HG02885 (cell line): Measurements from ENCODE around the gene KIF3A.

Experiments
- ATAC-seq: cut with Tn5 transposase; IDR thresholded peaks from one replicate; pipeline ENCODE4 v1.9.1; 2021; ENCODE audit warnings: mild to moderate bottlenecking; ENCODE audit not compliant: unreplicated experiment, poor library complexity

Gene KIF3A

GRCh38 chr5:132680780-132681475 lies 56.4 kb downstream of the KIF3A start:
- no peak for ATAC-seq

GRCh38 chr5:132679717-132680380 lies 57.5 kb downstream of the KIF3A start:
- no peak for ATAC-seq

DNA sequence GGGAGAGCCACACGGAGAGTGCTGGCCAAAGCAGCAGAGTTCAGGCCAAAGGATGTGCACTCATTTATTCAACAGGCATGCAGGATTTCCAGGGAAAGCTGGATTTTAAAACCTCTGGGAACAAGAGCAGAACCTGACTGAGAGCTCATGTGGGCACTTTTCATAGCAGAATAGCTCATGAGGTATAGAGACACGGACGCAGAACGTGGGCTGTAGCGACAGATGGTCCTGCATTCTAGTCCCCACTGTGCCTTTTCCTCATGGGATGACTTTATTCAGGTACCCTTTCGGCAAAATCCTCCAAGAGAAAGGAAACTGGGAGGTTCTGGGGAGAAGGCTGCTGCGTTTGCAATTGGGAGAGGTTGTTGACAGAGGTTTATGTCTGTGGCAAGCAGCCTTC lies 58.2 kb downstream of the KIF3A start:
- ATAC-seq: no peak

DNA sequence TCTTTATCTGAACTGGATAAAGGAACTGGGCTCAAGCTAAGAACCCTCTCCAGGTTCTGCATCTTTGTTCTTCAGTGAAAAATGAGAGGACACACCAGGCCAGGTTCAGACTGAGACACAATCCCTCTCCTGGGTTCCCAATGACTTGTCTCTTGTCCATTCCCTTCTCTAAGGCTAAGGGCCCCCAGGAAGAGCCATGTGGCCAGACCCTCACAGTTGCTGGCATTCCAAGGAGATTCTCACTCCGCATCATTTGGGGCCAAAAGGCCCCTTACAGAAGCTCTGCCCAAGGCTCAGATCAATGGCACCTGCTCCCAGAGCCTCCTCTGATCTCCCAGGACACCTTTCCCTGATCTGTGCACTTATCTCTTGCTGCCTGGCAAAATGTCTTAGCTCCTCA lies 58.6 kb downstream of the KIF3A start:
- ATAC-seq: no peak

- ATAC-seq: no peak
Measured at GRCh38 chr5:132677682-132678400, 59.5 kb downstream of the KIF3A start.

GRCh38 chr5:132677191-132677590 lies 60.2 kb downstream of the KIF3A start:
- no peak for ATAC-seq

DNA sequence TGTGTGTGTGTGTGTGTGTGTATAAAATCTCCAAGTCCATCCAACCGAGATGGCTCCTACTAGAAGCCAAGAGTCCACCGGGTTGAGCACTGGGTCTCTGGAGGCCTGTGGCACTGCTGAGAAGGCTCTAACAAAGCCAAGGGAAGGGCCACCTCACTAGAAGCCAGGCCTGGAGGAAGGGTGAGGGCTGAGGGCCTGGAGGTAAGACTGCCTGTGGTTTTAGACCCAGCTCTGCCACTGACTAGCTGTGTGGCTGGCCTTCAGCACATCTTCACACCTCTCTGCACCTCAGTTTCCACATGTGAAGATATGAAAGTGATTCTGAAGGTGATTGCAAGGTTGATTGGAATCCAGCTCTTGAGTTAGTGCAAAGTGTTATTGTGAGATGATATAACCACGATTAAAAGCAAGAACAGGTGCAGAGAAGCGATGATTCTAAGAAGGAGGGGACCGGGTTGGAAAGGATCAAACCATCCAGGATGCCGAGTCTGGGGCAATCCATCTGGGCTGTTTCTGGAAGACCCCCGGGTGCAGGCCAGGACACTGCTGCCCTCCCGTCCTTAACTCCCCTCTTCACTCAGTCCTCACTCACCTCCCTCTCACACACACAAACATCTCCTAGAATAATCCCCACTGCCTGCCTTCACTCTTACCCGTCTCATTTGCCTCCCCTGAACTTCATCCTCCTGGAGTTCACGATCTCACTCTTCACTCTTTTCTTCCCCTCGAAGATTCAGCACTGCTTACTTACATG lies 61.2 kb downstream of the KIF3A start:
- no peak for ATAC-seq

DNA sequence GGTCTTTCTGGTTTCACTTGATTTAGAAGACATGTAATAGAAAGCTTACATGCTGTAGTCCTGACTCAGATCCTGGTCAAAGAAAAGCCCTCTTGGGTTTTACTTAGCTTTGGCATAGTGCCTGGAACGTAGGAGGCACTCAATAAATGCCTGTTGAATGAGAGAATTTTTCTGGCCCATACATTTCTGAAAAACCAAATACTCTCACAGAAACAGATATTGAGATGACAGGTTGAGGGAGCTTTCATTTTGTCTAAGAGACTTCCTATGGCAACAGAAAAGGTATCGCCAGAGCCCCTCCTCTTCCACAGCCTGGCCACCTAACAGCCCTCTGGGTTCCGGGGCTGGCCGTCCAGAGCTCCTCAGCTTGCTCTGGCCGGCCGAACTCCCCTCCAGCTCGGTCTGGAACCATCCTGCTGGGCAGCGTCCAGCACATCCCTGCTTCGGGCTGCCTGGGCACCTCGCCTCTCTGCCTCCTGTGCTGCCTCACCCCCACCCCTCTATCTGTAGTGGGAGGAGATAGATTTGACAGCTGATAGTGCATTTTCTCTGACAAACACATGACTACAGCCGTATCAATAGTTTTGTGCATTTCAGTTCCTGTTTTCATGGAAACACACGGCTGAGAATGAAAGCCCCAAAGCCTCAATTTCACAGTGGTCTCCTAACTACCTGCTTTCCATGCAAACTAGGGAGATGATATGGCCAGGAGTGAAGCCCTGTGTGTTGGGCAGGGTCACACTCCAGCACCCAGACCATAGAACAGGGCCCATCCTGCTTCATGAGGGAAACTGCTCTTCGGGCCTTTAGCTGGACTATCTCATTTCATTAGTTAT lies 62.5 kb downstream of the KIF3A start:
- peak; percentile 86 for ATAC-seq

GRCh38 chr5:132673939-132674630 lies 63.3 kb downstream of the KIF3A start, which contains the start of gene IL4:
IL4 (plus strand) TSS chr5:132673989; CDS start chr5:132674051, 62 bp downstream.
- no peak for ATAC-seq

DNA sequence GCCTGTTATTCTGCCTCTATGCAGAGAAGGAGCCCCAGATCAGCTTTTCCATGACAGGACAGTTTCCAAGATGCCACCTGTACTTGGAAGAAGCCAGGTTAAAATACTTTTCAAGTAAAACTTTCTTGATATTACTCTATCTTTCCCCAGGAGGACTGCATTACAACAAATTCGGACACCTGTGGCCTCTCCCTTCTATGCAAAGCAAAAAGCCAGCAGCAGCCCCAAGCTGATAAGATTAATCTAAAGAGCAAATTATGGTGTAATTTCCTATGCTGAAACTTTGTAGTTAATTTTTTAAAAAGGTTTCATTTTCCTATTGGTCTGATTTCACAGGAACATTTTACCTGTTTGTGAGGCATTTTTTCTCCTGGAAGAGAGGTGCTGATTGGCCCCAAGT lies 63.9 kb downstream of the KIF3A start:
- ATAC-seq: no peak

GRCh38 chr5:132671000-132671399 lies 66.3 kb downstream of the KIF3A start:
- ATAC-seq: no peak

- no peak for ATAC-seq
Measured at GRCh38 chr5:132669966-132670882, 67.1 kb downstream of the KIF3A start.

GRCh38 chr5:132669455-132669820 lies 67.9 kb downstream of the KIF3A start:
- no peak for ATAC-seq

DNA sequence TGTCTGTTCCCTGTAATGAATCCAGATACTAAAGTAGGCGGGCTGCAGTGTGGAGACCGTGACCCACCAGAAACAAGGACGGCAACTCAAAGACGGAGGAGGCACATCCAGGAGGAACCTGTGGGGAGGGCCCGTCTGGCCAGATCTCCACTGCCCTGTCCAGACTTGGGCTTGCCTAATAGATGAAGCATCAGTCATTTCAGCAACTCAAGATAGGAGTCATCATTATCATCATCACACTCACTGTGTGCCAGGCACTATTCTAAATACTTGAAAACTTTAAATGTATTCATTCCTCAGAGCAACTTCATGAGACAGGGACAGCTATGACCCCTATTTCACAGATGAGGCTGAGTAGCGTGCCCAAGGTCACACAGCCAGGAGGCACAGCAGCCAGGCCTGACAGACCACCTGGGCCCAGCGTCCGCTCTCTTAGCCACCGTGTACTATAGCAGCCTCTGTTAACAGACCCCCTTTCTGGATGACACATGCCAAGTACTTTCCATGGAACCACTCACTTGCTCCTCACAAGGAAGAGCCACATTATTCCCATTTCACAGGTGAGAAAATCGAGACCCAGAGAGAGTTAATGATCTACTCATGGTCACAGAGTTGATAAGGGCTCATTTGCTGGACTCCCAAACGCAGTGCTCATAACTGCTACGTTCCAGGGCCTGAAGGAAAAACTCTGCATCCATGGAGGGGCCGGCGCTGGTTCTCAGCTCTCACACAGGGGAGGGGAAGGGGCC lies 68.5 kb downstream of the KIF3A start:
- no peak for ATAC-seq

- ATAC-seq: no peak
Measured at GRCh38 chr5:132667761-132668705, 69.3 kb downstream of the KIF3A start.

GRCh38 chr5:132667309-132667708 lies 70.0 kb downstream of the KIF3A start:
- ATAC-seq: no peak
